ENCODE results near the gene EPB41L1.

EPB41L1 gene

DNA sequence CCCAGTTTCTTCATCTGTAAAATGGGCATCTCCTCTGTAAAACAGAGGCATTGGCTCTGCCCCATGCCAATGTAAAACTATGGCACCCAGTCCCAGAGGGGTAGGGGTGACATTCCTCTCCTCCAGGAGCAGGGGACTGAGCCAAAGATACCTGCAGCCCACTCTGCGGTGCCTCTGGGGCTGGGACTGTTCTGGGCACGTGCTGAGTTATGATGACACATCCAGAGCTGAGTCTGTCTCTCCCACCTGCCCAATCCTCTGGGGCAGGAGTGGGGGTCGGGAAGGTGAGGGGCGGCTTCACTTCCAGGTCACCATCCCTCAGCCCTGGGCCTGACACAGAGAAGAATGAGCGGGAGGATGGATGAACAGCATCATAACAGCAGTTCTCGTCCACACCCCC, 111.6 kb downstream of the EPB41L1 start:
- DNase-seq = no peak

DNA sequence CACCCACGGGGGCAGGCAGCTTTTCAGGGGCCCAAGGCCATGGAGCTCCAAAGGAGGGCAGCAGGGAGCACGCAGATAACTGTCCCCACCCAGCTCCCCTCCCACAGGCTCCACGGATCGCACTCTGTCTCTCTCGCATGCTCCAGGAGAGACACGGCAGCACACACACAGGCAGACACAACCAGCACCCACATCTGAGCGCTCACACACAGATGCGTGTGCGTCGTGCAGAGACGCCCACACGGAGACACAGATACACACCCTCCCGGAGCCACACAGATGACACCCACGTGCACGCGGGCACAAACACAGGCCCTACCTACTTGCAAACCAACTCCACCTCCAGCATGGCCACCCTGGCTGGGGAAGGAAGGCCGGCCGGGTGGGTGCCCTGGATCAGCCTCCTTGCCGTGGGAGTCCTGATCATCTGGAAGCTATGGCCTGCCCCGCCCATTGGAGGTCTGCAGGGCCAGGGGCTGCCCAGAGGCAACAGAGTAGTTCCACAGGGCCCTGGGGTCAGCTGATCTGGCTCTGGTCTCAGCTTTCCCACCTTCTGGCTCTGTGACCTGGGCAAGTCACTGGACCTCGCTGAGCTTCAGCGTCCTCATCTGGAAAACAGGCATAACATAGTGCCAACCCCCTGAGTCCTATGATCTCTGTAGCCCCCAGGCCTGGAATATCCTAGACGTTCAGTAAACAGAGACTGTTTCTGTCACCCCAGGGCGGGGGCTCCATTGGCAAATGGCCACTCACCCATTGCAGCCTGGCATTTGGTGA, 113.3 kb downstream of the EPB41L1 start:
- no peak for DNase-seq

DNA sequence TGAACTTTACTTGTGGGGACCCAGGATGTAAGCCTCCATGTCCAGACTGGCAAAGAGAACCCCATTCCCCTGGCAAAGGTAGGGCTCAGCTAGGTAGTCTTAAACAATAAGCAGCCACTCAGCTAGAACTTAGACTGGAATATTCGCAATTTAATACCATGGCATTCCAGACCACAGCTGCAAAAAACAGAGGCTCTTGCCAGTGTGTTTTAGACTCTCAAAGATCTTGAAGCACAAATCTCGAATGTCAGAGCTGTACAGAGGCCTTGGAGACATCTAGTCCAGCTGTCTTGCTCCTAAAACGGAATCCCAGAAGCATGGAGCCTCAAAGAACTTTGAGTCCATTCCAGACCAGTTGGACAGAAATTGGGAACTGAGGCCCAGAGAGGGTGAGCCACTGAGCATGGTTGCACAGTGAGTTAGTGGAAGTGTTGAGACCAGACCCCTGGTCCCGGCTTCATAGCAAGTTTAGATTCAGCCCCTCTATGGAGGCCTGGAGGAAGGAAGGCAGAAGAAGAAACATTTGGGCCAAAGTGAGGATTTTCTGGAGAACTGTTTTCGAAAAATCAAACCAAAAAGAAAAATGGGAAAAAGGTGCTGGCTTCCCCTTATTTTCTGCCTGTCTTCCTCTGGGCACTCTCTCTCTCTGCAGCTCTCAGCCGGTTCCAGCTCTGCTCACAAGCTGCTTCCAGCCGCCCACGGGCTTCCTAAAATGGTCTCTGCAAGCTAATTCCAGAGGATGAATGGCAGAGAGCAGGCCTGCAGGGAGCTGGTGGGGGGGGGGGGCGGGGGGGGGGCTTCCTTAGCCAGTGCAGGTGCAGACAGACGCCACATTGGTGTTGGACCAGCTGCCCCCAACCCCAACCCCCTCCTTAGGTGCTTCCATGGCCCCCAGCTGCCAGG, 114.2 kb downstream of the EPB41L1 start:
- DNase-seq = no peak

DNA sequence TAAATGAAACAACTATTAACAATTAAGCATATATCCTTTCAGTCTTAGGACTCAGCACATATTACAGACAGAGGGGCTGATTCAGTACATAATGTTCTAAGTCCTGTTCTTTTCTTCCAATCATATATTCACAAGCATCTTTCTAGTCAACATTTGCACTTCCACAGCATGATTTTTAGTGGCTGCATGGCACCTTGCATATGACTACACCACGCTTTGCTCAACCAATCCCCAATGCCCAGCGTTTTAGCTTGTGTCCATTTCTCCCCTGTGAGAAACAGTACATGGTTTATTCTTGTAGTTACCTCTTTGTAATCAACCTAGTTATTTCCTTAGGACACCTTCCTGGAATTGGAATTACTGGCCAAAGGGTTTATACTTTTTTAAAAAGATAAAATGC, 115.0 kb downstream of the EPB41L1 start:
- DNase-seq = no peak

DNA sequence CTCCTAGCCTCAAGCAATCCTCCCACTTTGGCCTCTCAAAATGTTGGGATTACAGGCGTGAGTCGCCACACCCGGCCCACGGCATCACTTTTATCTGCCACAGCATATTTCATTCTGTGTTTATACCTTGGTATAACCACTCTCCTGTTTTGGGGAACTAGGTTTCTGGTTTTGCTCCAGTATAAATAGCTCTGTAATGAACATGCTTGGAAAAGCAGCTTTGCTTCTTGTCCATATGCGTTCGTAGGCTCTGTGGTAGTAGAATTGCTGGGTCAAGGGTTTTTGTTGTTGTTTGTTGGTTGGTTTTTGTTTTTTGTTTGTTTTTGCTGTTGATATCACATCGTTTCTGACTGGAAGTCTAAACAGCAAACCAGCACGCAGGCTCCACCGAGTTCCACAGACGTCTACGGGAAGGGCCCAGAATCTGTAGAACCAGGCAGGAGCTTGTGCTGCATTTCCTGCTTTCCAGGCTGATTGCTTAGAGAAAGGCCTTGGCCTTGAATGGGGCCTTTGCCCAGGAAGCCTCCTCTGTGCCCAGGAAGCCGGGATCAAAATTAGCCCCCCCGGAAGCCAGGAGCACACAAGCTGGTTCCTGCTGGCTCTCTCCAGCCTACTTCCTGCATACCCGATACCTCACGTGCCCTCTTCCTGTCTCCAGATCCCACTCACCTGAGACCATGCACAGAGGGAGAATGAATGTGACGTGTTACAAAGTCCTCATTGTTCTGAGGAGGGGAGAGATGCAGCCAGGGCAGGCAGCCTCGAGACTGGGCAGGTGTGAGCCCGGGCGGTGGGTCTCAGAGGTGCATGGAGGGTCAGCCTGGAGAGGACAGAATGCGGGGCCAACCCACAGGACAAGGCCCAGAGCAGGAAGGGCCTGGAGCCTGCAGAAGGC, 116.5 kb downstream of the EPB41L1 start:
- DNase-seq = no peak

DNA sequence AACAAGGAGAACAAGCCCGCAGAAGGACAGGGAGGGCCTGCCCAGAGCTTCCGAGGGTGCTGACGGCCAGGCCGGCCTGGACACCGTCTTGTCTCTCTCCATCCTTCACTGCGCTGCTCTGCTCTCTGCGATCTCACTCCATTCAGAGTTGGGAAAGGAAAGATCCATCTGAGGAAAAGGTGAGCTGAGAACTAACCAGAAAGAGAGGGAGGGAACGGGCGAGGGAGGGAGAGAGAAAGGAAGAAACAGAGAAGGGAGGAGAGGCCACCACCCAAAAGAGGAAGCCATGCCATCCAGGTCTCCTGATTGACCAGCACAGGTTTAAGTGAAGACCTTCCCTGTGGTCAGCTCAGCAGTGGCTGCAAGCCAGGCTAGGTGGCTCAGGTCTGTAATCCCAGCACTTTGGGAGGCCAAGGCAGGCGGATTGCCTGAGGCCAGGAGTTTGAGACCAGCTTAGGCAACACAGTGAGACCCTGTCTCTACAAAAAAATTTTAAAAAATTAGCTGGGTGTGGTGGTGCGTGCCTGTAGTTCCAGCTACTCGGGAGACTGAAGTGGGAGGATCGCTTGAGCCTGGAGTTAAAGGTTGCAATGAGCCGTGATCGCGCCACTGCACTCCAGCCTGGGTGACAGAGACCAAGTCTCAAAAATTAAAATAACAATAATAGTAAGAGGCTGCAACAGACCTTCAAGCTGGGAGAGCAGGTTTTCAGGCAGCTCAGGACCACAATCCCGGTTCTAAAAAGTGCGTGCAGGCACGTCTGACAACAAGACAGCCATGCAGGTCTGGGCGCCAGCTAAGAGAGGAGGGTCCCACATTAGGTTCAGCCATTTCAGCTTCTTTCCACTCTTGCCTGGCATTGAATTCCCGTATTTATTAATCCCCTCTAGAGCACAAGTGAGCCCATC, 117.4 kb downstream of the EPB41L1 start:
- DNase-seq = no peak

DNA sequence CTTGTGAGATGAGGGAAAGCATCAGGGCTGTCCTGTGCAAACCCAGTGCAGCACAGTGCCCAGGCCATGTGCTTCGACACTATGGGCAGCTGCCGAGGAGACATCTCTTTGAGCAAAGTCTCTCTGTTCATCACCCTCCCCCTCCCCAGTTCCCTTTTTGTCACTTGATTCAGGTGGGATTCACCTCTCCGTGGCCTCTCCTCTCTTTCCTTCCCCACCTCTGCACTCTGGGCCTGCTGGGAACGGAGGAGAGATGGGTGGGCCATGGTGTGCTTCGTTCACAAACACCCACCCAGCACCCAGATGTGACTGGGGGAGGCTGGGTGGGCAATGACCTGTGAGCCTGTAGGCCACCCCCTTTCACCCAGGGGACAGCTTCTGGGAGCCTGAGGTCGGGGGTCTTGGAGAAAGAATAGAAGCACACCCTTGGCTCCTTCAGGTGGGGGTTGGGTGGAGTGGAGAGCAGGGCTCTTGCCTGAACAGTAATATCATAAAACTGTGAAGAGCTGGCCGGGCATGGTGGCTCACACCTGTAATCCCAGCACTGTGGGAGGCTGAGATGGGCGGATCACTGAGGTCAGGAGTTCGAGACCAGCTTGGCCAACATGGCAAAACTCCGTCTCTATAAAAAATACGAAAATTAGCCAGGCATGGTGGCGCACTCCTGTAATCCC, 118.1 kb downstream of the EPB41L1 start:
- no peak for DNase-seq

DNA sequence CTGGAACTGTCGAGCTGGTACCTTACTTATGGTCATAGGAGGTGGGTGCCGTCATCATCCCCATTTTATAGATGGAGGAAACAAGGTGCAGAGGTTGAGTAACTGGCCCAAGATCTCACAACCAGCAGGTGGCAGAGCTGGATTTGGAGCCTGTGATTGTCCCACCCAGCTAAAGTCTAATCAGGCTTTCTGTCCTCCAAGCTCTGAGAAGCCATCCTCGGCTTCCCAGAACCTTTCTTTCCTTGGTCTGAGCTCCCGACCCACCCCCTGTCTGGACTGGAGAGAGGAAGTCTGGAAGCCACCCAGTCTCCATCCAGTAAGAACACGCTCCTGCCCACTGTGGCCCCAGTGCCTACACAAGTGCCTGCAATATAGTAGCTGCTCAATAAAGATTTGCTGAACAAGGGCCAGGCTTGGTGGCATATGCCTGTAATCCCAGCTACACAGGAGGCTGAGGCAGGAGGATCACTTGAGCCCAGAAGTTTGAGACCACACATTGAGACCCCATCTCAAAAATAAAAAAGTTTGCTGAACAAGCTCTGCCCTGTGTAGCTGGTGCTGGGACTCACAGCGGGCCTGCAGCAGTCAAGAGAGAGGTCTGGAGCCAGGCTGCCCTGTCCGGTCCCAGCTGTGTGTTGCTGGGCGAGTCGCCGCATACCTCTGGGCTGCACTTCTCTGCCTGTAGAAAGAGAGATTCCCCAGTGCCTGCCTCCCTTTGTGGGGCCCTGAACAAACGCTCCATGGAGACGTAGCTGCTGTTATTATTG, 119.1 kb downstream of the EPB41L1 start:
- DNase-seq = no peak

DNA sequence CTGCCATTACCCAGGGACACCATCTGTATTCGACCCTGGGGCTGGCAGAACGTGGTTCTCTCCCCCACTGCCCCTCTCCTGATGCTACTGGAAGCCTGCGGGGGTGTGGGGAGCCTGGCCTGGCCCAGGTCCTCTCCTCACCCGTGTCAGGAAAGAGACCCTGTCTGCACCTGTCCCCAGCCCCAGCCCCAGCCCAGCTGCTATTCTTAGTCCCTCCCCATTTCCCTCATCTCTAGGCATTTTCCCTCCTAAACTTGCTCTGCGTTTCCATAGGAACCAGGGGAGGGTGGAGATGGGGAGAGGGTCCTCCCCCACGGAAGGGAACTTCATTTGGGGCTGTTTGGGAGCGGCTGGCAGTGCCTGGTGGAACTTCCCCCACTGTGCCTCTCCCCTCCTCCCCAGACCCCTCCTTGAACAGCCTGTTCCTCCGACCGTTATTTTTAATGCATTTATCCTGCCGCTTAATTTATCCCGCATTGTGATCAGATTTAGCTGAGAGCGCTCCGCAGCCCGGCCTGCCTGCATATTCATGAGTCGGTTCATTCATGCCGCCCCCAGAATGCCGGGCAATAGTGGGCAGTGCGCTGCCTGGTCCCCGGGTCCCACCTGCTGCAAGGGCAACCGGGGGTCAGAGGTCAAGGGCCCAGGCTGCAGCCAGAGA, 119.8 kb downstream of the EPB41L1 start:
- DNase-seq = no peak

DNA sequence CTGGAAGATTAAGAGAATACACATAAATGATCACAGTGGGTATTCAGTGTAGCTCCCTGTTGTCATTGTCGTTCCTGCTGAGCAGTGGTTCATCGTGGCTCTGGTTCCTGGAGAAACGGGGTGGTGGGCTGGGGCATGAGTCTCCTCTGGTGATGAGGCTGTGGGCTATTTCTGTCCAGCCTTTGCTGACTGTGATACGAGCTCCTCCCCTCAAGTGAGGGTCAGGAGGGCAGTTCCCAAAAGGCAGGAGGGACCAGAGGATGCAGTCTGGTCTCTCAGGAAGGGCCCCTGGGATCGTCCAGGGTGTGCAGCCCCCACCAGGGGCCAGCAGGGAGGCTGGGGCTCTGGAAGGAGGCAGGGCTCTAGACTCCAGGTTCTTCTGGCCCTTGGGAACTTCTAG, 120.5 kb downstream of the EPB41L1 start:
- no peak for DNase-seq

DNA sequence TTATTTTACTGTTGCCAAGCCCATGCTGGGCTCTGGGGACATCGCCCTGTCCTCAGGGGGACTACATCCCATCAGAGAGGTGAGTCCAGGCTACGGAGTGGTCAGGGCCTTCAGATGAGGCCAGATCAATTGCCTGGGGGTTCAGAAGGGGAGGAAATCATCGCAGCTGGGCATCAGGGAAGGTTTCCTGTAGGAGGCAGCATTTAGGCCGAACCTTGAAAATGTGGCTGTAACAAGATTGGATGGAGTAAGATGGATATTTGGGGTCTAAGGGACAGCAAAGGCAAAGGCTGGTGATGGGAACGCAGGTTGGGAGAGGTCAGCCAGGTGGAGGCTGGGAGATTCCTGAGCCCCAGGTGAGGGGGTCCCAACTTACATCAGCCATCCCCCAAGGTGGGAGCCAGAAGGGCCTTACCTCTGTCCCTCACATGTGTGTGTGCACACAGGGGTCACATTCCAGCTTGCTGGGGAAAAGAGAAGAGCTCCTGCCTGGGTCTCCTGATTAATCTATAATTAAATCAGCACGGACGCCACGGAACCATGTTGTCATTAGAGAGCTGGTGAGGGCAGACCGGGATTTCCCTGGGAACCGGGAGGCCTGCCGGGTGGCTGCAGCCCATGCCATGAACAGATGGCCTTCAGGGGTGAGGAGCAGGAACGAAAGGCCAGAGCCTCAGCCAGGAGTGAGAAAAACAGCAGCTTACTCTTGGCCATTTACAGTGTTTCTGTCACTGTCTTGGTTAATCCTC, 121.1 kb downstream of the EPB41L1 start:
- no peak for DNase-seq

DNA sequence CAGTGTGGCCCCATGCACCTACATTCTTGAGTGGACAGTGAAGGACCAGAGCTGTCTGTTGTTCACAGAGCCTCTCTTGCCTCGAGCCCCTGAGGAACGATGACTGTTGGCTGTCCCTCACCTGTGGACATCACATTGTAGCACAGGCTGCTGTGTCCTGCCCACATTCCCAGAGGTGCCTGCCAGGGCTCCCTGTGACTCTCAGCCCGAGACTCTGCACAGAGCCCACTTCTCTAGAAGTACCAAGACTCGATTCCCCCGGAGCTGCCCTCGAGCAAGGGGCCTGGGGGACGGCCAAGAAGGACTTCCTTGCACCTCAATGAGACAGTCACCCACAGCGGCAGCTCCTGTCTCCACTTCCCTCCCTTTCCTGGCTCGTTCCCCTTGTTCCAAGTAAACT, 123.0 kb downstream of the EPB41L1 start:
- DNase-seq = no peak

DNA sequence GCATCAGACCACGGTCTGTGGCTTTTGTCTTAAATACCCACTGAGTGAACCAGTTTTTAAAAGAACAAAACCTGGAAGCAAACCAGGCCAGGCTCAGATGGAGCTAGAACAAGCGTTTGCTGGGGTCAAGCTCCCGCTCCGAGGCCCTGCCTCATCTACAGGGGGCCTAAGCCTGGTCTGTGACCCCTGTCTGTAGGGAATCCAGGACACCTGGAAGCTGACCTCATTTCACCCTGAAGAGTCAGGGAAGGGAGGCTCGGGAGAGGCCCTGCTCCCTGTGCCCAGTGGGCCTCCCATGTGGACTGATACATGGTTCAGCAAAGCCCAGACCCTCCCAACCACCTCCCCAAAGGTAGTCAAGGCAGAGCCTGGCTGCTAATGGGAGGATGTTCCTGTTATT, 124.8 kb downstream of the EPB41L1 start:
- no peak for DNase-seq

DNA sequence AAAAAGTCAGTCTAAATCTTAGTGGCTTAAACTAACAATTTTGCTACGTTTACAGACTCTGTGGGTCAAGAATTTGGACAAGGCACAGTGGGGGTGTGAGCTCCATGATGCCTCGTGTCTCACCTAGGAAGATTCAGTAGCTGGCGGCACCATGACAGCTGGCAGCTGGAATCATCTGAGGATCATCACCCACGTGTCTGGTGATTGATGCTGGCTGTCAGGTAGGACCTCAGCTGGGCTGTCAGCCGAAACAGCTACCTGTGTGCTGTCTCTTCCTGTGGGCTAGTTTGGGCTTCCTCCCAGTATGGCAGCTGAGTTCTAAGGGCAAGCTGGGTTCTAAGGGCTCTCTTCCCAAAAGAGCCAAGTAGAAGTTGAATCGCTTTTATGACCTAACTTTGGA, 125.2 kb downstream of the EPB41L1 start:
- no peak for DNase-seq

DNA sequence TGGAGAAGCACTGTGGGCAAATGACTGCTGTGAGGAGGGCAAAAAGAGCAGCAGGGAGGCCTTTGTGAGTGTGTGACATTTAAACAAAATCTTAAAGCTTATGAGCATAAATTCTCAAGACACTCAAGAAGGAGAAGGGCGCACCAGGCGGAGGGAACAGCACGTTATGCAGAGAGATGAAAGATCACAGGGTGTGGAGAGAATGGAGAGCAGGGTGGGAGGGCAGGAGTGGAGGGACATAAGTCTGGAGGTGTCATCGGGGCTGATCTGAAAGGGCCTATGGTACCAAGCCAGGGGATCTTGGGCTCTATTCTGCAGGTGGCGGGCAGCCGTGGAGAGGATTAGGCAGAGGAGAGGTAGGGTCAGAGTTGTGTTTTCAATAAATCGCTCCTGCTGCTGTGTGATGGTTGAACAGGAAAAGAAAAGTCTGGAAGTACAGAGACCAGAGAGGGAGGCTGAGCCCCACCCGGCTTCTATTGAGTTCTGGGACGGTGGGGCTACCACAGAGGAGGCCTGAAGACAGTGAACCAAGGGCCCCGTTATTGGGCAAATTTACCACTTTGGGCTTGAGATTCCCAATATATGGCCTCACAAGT, 127.3 kb downstream of the EPB41L1 start:
- no peak for DNase-seq

Measured in NCI-H187 treated with DMSO at 0.1 percent for 48 hours (cell line).